GM18861 (cell line): ENCODE results near the gene SHMT1.
"Not testable (repeated sequence)": the region's sequence is repeated elsewhere in the genome, so short reads cannot be mapped to it uniquely, and the experiment has no call there.

Experiments
- ATAC-seq: cut with Tn5 transposase; IDR thresholded peaks from one replicate; pipeline ENCODE4 v1.9.1; 2021; ENCODE audit not compliant: unreplicated experiment

The SHMT1 gene

GRCh38 chr17:18378614-18379013, 15.3 kb upstream of the SHMT1 start:
- ATAC-seq, result not testable (repeated sequence)

DNA sequence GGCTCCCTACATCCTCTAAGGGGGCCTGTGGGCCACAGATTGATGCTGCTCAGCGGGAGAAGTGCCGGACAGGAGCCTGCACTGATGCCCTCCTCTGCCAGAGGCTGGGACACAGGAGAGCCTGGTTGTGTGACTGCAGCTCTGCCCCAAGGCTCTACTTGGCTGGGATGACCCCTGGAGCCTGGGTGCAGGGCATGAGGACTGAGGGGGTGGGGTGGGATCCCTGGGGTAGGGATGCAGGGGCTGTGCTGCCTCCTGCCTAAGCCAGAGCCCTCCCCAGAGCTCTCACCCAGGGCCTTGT, 14.8 kb upstream of the SHMT1 start:
- no peak for ATAC-seq

DNA sequence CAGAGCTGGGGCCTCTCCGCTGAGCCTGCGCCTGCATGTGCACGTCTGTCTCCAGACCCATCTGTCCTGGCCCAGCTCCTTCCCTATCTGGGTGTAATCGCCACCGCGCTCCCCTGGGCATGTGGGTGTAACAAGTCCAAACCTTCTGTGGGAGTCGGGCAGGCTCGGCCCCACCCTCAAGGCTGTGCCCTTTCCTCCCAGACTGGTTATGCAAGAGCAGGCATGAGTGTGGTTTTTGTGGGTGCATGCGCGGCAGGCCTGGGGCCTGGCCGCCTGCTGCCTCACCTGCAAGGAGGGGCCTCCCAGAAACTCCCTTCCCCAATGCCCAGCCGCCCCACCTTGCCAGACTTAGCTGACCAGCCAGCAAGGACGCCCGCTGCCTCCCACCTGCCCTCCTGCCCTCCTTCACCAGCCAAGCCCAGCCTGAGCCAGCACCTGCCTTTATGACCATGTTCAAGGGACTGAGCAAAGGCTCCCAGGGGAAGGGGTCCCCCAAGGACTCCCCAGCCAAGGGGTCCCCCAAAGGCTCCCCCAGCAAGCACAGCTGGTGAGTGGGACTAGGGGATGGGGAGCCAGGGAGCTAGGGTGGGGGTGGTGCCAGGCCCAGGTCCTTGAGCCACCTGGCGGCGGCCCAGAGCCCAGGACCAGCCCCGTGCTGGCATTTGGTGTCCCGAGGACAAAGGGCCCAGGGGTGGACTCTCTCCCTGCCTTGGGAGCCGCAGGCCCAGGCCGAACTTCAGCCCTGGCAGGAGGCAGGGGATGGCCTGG, 14.3 kb upstream of the SHMT1 start, which contains the start of gene EVPLL:
Gene EVPLL (plus strand): TSS at position 342 of the 768 bp plus-strand sequence. CDS start 3,160 bp downstream, outside the sequence.
- no peak for ATAC-seq

GRCh38 chr17:18374216-18374615, 10.9 kb upstream of the SHMT1 start:
- ATAC-seq, result no peak

DNA sequence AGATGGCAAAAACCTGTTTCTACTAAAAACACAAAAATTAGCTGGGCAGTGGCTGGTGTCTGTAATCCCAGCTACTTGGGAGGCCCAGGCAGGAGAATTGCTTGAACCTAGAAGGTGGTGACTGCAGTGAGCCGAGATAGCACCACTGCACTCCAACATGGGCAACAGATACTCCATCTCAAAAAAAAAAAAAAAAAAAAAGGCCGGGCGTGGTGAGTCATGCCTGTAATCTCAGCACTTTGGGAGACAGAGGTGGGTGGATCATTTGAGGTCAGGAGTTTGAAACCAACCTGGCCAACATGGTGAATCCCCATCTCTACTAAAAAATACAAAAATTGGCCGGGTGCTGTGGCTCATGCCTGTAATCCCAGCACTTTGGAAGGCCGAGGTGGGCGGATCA, 9.8 kb upstream of the SHMT1 start:
- ATAC-seq, result not testable (repeated sequence)

DNA sequence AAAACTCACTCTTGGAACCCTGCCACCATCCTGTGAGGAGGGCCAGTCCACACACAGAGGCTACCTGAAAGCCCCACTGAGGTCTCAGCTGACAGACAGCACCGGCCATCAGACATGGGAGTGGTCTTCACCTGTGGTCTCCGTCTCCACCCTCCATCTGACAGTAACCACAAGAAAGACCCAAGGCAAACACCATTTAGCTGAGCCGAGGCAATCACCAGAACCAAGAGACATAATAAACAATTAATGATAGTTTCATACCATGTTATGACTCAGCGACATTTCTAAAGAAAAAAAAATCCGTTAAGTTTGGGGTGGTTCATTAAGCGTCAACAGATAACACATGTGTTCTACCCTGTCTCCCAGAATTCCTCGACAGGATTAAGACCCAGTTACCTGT, 8.1 kb upstream of the SHMT1 start:
- ATAC-seq, result no peak

DNA sequence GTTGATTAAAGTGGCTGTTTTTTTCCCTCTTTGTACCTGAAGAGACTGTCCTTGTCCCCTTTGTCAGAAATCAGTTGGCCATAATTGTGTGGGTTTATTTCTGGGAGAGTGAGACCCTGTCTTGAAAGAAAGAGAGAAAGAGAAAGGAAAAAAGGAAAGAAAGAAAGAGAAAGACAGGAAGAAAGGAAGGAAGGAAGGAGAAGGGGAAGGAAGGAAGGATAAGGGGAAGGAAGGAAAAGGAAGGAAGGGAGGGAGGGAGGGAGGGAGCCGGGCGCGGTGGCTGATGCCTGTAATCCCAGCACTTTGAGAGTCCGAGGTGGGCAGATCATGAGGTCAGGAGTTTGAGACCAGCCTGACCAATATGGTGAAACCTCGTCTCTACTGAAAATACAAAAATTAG, 7.4 kb upstream of the SHMT1 start:
- no peak for ATAC-seq

GRCh38 chr17:18368946-18369345, 5.6 kb upstream of the SHMT1 start:
- ATAC-seq, result no peak

GRCh38 chr17:18364166-18364565, 816 bp upstream of the SHMT1 start:
- no peak for ATAC-seq

GRCh38 chr17:18362698-18363100, 651 bp downstream of the SHMT1 start:
- ATAC-seq, result no peak

- ATAC-seq, result no peak
These were observed 1.3 kb downstream of the SHMT1 start for GRCh38 chr17:18361837-18362697.

- ATAC-seq, result no peak
These were observed 2.8 kb downstream of the SHMT1 start for GRCh38 chr17:18360518-18360917.

GRCh38 chr17:18356624-18357023, 6.7 kb downstream of the SHMT1 start:
- no peak for ATAC-seq

DNA sequence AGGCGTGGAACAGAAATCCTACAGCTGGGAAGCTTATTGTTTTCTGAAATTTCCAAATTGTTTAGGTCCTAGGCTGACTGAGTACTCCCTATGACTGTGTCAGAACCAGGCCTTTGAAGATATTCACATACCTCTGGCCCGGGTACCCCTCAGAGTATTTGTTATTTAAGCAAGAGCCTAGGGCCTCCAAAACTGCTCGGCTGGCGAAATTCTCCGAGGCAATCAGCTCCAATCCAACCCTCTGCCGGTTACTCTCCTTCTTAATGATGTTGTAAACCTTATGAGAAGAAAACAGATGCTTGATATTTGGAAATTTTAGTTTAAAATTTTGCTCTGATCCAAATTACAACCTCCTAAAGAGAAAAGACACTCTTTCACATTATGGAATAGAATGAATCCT, 9.8 kb downstream of the SHMT1 start:
- no peak for ATAC-seq

- no peak for ATAC-seq
These were observed 19.3 kb downstream of the SHMT1 start for GRCh38 chr17:18344021-18344420.

DNA sequence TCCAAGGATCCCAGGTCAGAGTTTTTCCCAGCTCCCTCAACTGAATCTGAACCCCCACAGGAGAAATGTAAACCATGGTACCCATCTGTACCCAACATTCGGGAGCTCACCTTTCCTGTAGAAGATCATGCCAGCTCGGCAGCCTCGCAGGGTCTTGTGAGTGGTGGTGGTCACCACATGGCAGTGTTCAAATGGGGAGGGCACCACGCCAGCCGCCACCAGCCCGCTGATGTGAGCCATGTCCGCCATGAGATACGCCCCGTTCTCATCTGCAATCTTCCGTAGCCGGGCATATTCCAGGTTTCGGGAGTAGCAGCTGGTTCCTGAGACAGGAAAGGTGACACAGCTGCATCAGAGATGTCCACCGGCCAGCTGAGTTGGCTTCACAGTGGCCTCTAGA, 23.4 kb downstream of the SHMT1 start:
- no peak for ATAC-seq

- ATAC-seq, result not testable (repeated sequence)
These were observed 25.2 kb downstream of the SHMT1 start for GRCh38 chr17:18338158-18338557.

DNA sequence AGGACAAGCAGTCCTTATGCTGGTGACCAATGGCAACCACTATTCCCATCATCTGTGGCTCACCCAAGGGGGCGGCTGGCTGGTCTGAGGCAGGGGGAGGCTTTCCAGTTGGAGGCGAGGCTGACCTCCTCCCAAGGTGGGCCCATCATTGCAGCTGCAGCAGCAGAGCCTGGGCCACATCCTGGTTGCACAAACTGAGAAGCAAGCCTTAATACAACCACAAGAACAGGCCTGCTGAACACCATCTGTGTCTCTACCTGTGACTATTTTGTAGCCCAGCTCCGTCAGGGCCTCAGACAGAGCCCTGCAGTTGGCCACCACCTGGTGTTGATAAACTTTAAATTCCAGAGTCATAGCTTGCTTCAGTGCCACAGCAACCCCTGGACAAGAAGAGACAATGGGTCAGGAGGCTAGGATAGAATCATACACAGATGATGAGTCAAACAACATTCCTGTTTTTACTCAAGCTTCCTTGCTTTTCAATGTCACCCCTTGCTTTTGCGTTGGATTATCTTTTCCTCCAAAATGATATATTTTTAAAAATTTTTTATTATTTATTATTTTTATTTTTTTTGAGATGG, 30.4 kb downstream of the SHMT1 start:
- ATAC-seq, result no peak

- no peak for ATAC-seq
These were observed 31.5 kb downstream of the SHMT1 start for GRCh38 chr17:18331879-18332278.

- ATAC-seq, result no peak
These were observed 34.6 kb downstream of the SHMT1 start for GRCh38 chr17:18328643-18329204.

DNA sequence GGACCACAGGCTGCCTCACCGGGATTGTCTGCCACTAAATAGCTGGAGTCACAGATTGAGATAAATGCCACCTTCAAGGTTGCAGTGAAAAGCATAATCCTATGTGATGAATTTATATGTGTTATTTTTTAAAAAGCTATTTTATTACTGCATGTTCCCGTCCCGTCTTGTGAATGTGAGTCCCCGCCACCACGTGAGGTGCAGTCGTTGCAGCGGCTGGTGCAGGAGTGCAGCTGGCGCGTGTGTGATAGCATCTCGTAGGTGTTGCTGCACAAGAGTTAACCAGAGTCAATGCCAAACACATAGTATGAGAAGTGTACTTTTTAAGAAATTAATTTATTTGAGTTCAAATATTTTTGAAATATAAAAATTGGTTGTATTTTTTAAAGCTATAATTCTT, 35.8 kb downstream of the SHMT1 start:
- no peak for ATAC-seq

DNA sequence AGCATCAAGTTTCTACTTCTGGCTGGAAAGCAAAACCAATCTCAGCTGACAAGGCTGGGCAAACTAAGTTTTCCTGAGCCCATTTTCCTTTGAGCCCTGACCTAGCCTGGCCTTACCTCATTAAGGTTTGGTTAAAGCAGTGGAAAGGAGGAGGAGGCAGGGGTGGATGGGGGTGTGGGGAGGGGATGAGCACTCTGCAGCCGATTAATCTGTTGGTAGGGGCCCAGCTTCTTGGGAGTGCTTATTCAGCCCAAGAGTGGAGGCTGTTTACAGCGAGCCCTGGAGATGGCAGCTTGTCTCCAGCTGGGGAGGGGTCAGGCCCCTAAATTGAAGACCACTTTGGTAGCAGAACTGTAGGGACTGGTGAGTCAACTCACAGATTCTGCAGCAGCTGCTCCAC, 36.3 kb downstream of the SHMT1 start:
- ATAC-seq, result no peak
